HG02798 (cell line): Measurements from ENCODE around the gene BRIP1.

ENCODE experiments used
- ATAC-seq: cut with Tn5 transposase; IDR thresholded peaks from one replicate; pipeline ENCODE4 v1.9.1; 2021; ENCODE audit warnings: mild to moderate bottlenecking; ENCODE audit not compliant: unreplicated experiment, poor library complexity

BRIP1 gene

DNA sequence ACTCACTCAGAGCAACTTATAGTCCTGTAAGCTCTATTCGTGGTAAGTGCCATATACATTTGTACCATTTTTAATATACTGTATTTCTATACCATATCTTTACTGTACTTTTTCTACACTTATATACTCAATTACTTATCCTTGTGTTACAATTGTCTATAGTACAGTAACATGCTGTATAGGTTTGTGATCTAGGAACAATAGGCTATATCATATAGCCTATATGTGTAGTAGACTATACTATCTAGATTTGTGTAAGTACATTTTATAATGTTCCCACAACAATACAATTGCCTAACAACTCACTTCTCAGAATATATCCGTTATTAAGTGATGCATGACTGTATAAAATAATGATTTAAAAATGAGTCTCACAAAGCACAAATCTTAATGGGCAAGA is 149.0 kb downstream of the BRIP1 start:
- ATAC-seq = no peak

DNA sequence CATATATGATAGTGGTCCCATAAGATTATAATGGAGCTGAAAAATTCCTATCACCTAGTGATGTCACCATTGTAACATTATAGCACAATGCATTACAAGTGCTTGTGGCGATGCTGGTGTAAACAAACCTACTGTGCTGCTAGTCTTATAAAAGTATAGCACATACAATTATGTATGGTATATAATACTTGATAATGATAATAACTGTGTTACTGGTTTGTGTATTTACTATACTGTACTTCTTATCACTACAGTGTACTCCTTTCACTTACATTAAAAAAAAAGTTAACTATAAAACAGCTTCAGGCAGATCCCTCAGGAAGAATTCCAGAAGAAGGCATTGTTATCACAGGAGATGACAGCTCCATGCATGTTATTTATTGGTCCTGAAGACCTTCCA is 150.3 kb downstream of the BRIP1 start:
- ATAC-seq = no peak

DNA sequence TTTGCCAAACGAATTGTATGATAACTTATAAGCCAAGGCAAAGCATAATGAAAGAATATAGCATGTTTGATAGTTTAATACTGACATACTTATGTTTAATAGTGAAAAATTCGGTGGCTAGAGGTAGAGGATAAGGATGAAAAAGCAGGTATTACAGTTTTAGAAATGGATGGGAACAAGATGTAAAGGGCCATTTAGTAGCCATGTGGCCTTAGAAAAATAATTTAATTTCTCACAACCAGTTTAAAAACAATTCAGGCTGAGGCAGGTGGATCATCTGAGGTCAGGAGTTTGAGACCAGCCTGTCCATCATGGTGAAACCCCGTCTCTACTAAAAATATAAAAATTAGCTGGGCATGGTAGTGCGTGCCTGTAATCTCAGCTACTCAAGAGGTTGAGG is 152.8 kb downstream of the BRIP1 start:
- no peak for ATAC-seq

DNA sequence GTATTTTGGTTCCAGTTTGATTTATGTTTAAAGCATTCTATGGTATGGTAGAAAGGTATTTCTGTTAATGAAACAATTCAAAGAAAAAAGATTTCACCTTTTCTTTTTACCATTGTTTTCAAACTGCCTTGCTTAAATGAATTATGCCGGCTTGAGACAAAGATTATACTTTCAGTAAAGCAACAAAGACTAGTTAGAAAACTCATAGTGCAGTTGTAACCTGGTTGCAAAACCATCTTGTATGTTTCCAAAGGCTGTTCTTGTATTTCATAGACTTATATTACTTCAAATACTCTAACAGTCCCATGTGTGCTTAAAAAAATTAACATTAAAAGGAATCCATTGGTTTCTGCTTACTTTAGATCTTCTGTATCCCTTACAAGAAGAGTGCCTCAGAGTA is 153.8 kb downstream of the BRIP1 start:
- ATAC-seq = no peak

DNA sequence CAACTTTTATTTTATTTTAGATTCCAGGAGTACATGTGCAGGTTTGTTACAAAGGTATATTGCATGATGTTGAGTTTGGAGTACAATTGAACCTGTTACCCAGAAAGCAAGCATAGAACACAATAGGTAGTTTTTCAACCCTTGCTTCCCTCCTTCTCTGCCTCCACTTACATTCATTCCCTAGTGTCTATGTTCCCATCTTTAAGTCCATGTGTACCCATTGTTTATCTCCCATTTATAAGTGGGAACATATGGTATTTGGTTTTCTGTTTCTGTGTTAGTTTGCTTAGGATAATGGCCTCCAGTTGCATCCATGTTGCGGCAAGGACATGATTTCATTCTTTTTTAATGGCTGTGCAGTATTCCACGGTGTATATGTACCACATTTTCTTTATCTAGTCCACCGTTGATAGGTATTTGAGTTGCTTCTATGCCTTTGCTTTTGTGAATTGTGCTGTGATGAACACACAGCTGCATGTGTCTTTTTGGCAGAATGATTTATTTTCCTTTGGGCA is 158.3 kb downstream of the BRIP1 start:
- no peak for ATAC-seq

DNA sequence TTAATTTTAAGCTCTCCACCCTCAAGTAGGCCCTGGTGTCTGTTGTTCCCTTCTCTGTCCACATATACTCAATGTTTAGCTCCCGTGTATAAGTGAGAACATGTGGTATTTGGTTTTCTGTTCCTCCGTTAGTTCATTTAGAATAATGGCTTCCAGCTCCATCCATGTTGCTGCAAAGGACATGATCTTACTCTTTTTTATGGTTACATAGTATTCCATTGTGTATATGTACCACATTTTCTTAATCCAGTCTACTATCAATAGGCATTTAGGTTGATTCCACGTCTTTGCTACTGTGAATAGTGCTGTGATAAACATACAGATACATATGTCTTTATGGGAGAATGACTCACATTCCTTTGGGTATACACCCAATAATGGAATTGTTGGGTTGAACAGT is 160.9 kb downstream of the BRIP1 start:
- no peak for ATAC-seq

DNA sequence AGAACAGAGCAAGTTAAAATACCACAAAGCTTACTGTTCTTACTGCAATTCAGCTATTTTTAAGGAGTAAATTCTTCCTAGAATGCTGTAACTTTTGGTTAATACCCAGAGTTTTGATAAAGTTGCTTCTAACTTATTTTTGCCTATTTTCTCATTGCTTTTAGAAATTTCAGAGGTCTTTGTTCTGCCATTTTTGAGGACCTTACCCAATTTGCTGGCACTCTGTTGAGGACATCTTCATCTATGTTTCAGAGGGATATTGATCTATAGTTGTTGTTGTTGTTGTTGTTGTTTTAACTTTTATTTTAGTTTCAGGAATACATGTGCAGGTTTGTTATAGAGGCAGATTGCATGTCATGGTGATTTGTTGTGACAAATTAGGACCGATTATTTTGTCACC is 161.3 kb downstream of the BRIP1 start:
- no peak for ATAC-seq

DNA sequence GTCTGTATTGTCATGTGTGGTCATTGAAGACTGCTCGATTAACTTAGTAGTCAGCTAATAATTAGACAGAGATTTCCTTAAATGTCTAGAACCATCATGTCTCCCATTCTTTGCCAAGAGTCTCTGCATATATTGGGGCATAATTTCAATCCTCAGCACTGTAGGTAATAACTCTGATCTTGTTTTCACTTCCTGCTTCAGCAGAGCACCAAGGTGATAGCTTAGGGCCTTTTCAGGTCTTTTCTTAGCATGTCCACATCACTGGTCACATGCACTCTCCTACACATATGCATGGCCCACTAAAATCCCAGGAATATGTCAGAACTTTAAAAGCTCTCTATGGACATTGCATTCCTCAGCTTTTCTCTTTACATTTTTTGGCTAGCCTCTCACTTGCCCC is 162.0 kb downstream of the BRIP1 start:
- no peak for ATAC-seq

DNA sequence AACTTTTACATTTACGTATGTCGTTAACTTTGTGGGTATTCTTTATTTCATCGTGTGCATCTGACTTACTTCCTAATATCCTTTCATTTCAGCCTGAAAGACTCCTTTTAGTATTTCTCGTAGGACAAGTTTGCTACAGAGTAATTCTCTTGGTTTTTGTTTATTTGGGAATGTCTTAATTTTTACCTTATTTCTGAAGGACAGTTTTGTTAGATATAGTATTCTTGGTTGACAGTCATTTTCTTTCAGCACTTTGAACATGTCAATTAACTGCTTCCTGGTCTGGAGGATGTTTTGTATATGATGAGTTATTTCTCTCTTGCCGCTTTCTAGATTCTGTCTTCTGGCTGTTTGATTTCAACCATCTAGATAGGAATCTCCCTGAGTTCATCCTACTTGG is 163.1 kb downstream of the BRIP1 start:
- ATAC-seq = no peak

DNA sequence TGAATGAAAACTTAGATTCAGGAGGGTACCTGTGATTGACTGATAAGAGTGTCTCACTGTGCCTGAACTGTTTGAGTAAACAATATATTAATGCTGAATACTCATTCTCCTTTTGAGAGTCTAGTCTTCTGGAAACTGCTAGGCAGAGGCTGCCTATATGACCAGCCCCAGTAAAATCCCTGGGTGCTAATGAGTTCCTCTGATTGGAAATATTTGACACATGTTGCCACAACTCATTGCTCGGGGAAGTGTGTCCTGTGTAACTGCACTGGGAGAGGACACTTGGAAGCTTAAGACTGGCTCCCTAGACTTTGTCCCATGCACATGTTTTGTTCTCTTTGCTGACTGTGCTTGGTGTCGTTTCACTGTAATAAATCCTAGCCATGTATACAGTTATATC is 163.6 kb downstream of the BRIP1 start:
- ATAC-seq = no peak

DNA sequence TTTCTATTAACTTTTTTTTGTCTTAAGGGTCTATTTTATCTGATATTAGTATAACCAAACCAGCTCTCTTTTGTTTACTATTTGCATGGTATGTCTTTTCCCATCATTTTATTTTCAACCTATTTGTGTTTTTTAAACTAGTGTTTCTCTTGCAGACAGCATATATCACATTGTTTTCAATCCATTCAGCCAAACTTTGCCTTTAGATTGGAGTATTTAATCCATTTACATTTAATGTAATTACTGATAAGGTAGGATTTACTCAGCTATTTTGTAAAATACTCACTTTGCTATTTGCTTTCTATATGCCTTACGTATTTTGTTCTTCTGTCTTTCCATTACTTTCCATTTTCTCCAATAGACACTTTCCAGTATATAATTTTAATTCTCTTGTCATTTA is 164.3 kb downstream of the BRIP1 start:
- no peak for ATAC-seq

DNA sequence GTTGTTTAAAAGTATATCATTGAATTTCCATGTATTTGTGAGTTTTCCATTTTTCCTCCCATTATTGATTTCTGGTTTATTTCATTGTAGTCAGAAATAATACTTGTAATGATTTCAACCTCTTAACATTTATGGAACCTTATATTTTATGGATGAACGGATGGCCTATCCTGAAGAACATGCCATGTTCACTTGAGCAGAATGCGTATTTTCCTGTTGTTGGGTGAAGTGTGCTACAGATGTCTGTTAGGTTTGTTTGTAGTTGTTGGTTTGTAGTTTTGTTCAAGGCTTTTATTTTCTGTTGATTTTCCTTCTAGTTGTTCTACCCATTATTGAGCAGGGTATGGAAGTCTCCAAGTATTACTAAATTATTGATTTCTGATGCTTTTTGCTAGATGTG is 165.1 kb downstream of the BRIP1 start:
- no peak for ATAC-seq

DNA sequence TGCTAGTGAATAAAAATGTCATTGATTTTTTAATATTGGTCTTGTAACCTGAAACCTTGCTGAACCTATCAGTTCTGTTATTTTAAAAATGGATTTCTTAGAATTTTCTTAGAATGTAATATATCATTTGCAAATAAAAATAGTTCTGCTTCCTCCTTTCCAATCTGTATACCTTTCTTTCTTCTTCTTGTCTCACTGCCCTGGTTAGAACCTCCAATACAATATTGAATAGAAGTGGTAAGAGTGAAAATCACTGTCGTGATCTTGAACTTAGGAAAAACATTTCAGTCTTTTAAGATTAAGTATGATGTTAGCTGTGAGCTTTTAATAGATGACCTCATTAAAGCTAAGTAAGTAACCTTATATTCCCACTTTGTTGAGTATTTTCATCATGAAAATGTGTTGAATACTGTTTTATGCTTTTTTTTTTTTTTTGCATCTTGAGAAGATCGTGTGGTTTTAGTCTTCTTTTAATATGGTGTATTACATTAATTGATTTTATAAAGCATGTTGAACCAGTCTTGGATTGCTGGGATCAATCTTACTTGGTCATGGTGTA is 167.5 kb downstream of the BRIP1 start:
- ATAC-seq = no peak

DNA sequence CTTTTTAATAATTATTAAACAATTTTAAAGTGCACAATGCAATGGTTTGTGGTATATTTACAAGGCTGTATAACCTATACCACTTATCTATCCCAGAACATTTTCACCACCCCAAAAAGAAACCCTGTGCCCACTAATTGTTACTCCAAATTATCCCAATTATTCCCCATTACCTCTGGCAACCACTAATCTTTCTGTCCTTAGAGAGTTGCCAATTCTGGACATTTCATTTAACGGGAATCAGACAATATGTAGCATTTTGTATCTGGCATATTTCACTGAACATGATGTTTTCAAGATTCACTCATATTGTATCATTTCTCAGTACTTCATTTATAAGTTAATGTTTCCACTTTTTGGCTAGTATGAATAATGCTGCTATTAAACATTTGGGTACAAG is 169.2 kb downstream of the BRIP1 start:
- no peak for ATAC-seq

DNA sequence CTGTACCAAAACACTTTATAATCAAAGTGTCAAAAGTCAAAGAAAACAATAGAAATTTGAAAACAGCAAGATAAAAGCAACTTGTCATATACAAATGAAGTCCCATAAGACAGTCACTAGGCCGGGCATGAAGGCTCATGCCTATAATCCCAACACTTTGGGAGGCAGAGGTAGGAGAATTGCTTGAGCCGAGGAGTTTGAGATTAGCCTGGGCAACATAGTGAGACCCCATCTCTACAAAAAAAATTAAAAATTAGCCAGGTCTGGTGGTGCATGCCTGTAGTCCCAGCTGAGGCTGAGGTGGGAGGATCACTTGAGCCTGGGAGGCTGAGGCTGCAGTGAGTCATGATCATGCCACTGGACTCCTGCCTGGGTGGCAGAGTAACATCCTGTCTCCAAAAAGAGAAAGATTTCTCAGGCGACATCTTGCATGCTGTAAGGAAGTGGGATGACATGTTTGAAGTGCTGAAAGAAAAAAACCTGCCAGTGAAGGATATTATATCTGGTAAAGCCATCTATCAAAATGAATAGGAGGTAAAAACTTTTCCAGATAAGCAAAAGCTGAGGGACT is 173.6 kb downstream of the BRIP1 start:
- ATAC-seq = no peak

DNA sequence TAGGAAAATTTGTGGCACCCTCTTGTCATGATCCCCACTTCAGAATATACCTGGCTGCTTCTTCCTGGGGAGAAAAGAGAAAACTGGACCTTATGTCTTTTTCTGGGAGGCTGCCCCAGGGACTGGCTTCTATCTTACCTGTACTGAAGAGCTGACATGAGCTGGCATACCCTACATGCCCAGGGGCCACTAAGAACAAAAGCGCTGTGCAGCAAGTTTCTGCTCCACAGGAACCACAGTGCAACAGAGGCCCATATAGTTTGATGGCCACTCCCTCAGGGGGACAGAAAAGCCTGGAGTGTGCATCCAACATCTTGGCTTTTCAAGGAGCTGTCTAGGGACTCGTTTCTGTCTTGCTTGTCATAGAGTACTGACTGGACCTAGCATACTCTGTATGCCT is 175.6 kb downstream of the BRIP1 start:
- no peak for ATAC-seq

DNA sequence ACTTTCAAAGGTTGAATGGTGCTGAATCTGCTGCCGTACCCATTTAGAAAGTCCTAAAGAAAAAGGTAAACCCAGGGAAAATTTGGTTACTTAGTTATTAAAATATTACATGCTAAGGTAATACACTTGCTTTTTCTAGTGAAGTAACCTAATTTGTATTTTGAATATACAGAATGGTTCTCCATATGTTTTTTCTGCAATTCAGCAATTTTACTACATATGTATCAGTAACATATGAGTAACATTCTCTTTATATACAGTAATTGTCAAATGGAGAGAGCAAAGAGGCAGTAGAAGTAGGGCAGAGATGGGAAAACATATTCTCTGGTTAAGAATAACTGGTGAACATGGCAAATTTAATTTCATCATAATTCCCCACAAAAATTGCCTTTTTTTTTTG is 177.2 kb downstream of the BRIP1 start:
- no peak for ATAC-seq

DNA sequence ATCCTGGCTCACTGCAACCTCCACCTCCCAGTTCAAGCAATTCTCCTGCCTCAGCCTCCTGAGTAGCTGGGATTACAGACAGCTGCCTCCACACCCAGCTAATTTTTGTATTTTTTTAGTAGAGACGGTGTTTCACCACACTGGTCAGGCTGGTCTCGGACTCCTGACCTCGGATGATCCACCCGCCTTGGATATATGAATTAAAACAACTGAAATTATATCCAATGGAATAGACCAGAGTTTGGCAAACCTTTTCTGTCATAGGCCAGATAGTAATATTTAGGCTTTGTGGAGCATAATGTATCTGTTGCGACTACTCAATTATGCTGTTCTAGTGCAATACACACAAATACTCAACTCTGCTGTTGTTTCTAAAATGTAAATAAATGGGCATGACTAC is 178.5 kb downstream of the BRIP1 start:
- no peak for ATAC-seq

DNA sequence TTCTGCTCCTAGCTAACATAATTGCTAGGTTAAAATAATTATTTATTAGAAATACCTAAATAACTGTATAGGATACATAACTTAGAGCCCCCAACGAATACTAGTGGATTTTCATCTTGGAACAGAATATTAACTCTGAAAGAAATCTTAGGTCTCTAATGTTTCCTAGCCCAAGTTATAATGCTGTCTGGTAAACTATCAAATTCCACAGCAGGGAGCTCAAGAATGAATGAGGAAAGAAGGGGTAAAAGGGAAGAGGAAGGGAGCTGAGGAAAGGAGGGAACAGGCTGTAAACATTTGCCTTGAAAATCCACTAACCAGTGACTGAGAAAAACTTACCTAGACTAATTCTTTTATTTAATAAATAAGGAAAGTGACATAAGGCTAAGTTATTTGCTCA is 179.2 kb downstream of the BRIP1 start:
- ATAC-seq = no peak

DNA sequence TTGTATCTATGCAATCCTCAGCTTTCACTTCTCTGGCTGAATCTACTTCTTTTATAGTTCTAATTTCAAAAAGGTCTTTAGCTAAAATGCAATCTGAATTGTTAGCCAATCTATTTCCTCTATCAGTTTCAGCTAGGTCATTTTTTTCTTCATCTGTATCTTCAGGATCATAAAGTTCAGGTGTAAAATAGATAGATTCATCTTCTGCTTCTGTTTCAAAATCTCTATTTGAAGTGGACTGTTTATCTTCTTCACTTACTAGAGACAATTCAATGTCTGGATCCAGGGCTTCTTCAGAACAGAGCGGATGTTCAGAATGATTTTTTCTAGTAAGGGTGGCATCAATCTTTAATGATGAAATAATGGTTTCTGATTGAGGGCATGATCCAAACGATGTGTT is 179.9 kb downstream of the BRIP1 start:
- ATAC-seq = no peak

DNA sequence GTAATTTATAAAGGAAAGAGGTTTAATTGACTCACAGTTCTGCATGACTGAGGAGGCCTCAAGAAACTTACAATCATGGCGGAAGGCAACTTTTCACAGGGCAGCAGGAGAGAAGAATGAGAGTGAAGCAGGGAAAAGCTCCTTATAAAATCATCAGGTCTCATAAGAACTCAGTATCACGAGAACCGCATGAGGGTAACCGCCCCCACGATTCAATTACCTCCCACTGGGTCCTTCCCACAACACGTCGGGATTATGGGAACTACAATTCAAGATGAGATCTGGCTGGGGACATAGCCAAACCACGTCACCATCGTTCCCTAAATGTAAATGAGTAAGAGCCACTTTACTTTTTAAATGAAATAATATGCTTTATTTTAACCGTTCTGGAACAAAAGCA is 182.4 kb downstream of the BRIP1 start:
- no peak for ATAC-seq

DNA sequence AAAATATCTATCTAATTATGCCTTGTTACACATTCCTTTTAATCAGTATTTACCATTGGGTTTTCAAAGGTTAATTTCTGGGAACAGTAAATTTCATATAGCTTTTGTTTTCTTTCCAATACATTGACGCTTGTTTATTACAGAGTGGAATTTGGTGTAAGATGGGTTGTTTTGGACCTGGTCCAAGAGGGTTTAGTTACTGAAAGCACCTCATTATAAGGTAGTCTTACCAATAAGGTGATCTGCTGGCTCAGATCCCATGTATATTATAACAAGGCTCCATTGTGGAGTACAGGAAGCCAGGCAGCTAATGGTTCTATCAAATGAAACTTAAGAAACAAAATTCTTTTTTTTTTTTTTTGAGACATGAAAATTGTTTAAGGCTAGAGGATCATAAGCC is 185.0 kb downstream of the BRIP1 start:
- ATAC-seq = no peak
